HG03097 (cell line): ENCODE results near the gene RGS6.

Experiments
- ATAC-seq: cut with Tn5 transposase; IDR thresholded peaks from one replicate; pipeline ENCODE4 v1.9.1; 2021; ENCODE audit not compliant: unreplicated experiment, low FRiP score

The RGS6 gene

DNA sequence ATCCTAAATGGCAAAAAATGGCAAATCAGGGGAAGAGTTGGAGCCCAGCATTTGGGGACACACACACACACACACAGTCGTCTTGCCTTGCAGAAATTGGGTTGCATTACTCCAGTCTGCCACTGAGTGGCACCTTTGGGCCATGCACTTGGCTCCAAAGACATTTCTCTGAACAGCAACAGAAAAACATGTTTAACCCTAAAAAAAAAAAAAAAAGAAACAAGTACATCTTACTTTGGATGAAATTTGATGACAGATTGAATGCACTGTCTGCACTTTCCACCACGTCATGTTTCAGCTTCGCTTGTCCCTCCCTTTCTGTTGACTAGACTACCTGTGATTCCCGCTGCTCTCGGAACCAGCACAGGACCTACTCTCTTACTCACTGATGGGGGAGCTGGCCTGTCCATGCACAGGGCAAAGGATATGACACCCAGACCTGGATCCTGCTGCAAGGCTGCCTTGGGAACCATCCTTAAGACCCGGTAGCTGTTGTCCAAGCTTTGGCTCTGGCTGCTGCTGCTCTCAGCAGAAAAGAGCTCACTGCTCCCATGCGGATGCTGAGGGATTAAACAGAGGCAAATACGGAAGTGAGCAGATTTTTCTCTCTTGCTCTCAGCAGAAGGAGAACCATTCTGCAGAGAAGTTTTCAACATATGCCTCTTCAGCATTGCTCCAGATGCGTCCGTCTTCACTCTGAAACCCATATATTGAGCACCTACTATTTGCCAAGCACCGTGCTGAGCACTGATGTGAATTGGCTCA, 584.9 kb downstream of the RGS6 start:
- no peak for ATAC-seq

DNA sequence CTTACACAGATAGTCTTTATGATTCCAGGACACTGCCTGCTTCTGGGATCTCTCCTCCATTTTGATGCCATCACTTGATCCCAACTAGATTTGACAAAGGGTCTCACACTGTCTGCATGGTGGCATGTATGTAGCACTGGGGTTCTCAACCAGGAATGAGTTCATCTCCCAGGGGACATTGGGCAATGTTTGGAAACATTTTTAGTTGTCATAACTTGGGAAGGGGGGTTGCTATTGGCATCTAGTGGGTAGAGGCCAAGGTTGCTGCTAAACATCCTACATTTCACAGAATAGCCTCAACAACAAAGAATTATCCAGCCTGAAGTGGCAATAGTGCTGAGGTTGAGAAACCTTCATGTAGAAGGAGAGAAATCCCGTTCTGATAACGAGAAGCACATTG, 585.5 kb downstream of the RGS6 start:
- no peak for ATAC-seq

- peak; percentile 65 for ATAC-seq
Measured at GRCh38 chr14:72518809-72519377, 586.7 kb downstream of the RGS6 start.

GRCh38 chr14:72519543-72519942, 587.3 kb downstream of the RGS6 start:
- no peak for ATAC-seq

DNA sequence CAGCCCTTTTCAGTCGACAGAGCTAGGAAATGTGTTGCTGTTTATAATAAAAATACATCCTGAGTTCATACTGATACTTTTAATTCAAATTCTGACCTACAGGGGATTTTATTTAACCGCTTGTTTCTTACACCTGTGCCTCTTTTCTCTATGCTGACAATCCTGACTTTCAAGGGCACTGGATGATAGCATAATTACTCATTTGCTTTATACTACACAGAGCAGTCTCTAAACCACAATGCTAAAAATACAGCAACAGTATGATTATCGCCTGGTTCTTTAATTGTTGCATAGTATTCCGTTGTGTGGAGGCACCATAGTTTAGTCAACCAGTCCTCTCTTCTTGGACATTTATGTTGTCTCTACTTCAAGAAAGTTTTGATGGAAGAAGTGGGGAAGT, 588.8 kb downstream of the RGS6 start:
- ATAC-seq, result no peak

DNA sequence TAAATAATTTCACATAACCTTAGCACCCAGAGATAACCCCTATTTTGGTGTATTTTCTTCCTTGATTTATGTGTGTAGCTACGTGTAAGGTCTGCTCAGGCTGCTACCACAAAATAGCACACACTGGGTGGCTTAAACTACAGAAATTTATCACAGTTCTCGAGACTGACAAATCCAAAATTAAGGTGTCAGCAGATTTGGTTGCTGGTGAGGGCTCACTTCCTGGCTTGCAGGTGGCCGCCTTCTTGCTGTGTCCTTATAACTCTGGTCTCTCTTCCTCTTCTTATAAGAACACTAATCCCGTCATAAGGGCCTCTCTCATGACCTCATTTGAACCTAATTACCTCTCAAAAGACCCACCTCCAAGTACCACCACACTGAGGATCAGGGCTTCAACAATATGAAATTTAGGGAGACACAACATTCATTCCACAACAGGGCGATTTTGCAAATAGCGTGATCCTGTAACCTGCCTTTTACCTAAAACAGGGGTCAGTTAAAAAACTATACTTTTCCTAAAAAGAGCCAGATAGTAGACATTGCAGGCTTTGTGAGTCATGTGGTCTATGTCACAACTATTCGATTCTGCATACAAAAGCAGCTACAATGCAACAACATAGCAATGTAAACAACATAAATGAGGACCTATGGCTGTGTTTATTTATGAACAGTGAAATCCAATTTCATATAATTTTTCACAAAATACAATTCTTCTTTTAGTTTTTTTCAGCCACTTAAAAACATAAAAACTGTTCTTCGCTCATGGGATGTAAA, 589.9 kb downstream of the RGS6 start:
- ATAC-seq, result no peak

GRCh38 chr14:72522847-72523246, 590.6 kb downstream of the RGS6 start:
- ATAC-seq, result no peak

DNA sequence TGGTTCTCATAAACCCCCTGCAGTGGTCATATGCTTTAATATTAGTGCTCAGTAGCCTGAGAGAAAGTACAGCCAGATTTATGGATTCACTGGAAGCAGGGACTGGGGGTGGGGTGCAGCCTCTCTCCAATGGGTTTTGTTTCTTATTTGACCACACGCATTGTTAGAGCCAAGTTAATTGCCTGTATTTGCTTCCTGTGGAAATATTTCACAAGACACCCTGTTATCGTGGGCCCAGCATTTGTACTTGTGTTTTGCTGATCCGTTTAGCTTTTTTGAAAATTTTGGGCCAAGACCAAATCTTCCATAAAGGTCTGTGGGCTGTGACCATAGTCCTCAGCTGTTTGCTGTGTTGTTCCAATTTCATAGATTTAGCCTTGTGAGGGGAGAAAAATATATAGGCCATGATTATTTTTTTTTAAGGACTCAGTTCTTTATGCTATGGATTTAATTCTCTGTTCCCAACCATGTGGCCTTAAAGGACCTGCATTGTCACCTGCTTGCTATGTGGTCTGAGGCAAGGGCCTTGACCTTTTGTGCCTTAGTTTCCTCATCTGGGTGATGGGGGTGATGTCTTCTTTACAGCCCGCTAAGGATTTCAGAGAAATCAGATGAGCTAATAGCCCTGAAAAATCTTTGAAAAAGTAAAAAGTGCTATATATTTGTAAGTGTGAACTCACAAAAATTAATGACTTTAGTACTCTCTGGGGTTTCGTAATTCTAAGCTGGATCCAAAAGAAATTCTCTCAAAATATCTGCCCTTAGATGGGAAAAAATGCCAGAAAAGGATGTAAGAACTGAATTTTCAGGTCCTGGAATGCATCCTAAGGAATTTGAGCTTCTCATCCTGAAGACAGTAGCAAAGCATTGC, 591.4 kb downstream of the RGS6 start:
- no peak for ATAC-seq

DNA sequence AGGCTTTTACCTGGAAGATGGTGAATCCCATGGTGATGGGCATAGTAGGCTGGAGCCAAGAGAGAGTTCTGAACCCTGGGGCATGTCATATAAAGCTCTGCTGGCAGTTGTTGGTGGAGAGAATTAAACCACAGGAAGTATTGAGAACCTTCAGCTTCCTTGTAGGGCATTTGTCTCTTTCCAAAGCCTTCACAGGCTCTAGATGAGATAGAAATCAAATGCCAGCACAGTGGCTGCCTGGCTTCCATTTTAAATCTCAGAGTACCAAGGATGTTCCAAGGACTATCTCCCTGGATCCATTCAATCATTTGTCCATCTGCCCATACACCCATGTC, 592.0 kb downstream of the RGS6 start:
- no peak for ATAC-seq

DNA sequence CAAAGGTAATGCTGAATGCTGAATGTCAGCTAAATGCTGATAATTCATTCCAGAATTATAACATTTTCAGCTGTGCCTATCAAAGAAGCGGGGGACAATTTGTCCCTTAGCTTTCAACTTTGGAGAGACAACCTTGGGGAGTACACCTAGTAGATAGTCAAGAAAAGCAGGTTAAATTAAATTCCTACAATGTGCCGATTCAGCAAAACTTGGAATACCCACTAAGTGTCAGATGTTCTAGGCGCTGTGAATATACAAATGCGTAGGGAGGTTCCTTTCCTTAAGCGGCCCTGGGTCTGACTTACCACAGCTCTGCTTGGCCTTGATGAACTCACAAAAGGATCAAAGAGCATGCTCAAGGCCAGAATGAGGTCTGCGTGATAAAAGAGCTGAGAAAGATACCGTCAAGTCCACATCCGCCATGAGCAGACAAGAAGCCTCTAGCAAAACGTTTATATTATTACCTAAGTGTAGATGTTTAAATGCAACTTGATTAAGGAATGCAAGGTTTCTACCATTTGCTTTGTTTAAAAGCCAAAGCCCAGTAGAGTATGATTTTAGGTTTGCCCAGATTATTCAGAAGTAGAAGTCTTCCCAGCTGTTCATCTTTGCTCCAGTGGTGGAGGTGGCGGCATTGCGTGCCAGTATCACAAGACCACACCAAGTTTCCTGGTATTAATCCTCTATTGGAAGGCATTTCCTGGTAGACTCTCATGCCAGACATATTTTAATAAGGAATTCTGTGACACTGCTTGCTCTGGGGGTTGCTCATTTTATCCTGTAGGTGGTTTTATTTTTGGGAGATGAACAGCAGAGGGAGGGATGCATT, 593.1 kb downstream of the RGS6 start:
- no peak for ATAC-seq

DNA sequence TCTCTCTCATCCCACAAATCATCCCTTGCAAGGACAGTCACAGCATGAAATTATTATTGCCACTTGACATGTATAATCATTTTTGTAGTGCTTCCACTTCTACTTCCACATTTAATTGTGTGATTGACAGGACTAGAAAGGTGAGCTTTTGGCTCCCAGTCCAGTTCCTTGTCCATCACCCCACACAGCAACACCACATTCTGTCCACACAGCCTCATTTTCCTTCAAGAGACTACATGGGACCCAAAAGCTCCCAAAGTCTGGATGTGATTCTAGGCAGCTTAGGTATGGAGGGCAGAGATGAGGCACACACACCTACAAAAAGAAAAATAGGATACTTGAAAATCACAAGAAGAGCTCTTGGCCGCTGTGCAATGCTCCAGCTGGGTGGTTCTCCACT, 595.4 kb downstream of the RGS6 start:
- no peak for ATAC-seq

- no peak for ATAC-seq
Measured at GRCh38 chr14:72528059-72528862, 596.0 kb downstream of the RGS6 start.

DNA sequence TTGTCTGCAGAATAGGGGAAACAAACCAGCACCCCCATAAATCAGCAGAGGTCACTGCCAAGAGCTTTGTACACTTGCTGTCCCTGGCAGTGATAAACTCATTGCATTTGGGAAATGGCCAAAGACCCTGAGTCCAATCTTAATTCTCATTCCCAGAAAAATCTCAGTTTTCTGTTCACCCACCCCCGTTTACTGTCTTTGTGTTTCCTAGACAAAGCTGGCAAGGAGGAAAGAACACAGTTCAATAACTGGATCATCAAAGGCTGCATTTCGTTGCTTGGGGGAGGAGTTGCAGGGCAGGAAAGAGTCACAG, 596.6 kb downstream of the RGS6 start:
- ATAC-seq, result no peak

- ATAC-seq, result no peak
Measured at GRCh38 chr14:72532686-72533454, 600.6 kb downstream of the RGS6 start.

DNA sequence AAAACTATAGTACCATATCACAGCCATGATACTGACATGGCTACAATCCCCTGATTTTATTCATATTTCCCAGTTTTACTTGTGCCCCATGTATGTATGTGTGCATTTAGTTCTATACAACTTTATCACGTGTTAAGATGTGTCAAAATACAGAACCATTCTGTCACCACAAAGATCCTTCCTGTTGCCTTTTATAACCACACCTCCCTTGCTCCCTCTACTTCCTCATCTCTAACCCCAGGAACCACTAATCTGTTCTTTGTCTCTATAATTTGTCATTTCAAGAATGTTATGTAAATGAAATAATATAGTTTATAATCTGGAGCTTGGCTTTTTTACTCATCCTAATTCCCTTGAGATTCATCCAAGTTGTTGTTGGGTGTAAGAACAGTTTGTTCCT, 603.3 kb downstream of the RGS6 start:
- ATAC-seq, result peak; percentile 56

GRCh38 chr14:72538387-72538786, 606.2 kb downstream of the RGS6 start:
- no peak for ATAC-seq

- ATAC-seq, result no peak
Measured at GRCh38 chr14:72539661-72540315, 607.6 kb downstream of the RGS6 start.

DNA sequence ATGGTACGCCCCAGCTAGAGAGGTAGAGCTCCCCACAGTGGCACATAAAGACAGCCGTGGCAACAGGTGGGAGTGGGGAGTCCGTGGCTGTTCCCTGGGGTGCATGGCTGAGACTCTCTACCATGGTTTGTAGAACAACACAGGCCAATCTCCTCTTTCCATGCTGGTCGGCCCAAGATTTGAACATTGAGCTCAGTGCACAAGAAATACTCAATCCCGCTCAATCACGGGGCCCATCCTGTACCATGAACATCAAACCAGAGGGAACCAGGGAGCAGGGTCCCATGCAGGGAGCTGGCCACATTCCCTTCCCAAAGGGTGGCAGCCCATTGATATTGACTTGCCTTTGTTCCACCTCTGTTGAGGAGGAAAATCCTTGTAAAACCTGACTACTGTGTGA, 608.6 kb downstream of the RGS6 start:
- ATAC-seq, result no peak
